Activated naive CD4-positive, alpha-beta T cell treated with anti-CD3 and anti-CD28 coated beads for 36 hours (primary cell): Measurements from ENCODE around the gene DPH1. TPM values are rescaled to one million over a fixed set of nuclear protein-coding genes. Genes with fewer than 3 reads are reported as not detected.

Source experiments
- CTCF ChIA-PET: fragments of 350-600 bp; sonication (Branson Sonifier 250); formaldehyde crosslinking; loops from one replicate; lab custom pipeline; 2021; ENCODE audit warnings: antibody characterized with exemption; lab: Charles Lee
- DNase-seq: peaks from one replicate; pipeline ENCODE4 v3.0.0-alpha.2; 2020
- H3K27ac Mint-ChIP-seq: one replicate; pipeline ENCODE4 v1.8.0; 2021; ENCODE audit warnings: mild to moderate bottlenecking, mixed read lengths
- H3K27me3 Mint-ChIP-seq: one replicate; pipeline ENCODE4 v1.8.0; 2021; ENCODE audit warnings: low read depth, mixed read lengths
- H3K36me3 Mint-ChIP-seq: one replicate; pipeline ENCODE4 v1.8.0; 2021; ENCODE audit warnings: low read depth, mixed read lengths
- H3K4me1 Mint-ChIP-seq: one replicate; pipeline ENCODE4 v1.8.0; 2021; ENCODE audit warnings: low read depth, mixed read lengths
- H3K4me3 Mint-ChIP-seq: one replicate; pipeline ENCODE4 v1.8.0; 2021; ENCODE audit warnings: mild to moderate bottlenecking, moderate library complexity, mixed read lengths
- H3K9me3 Mint-ChIP-seq: one replicate; pipeline ENCODE4 v1.8.0; 2021; ENCODE audit warnings: mixed read lengths
- intact Hi-C: fragments of 100-400 bp; cut with micrococcal nuclease; formaldehyde crosslinking; loops from one replicate; pipeline ENCODE4 v1.15.1; 2023
- total RNA-seq, 2 experiments: library from RNA; stranded (reverse); gene quantifications; one replicate each; pipeline ENCODE4 v1.2.3, GENCODE V29; 2021

DPH1 gene
- total RNA-seq, 2 experiments from 2014 or later, result 31.1 to 34.1 TPM

DNA sequence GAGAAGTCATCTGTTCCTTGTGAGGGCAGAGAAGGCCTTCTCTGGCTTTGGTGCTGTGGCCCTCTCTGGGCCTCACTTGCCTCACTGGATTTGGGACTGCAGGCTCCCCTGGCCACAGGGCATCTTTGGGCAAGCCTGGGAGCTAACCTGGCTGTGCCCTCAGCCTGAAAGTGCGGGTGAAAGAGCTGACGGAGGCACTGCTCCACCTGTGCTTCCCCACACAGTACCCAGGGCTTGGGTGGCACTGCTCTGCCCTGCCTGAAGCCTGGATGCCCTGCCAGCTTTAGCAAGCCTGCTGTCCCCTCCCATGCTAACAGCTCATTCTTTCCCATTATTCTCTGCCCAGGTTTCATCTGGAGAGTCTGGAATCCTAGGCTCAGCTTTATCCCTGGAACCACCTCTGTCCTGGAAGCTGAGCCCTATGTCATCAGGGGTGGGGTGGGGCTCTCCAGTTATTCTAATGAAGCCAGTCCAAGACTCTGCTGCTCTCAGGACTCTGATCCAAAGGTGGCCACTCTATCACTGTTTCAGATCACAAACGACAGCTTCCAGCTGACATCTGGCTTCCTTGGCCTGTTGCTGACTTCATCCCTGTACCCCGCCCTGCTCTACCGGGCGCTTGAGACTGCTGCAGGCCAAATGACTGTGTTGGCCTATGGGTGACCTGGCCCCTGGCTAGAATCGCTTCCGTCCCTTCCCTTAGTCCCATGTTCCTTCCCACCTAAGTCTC, 54.2 kb downstream of the DPH1 start:
- peaks cover 36% of the 10 kb centered on the region for H3K4me1 Mint-ChIP-seq
- no peak for DNase-seq
- H3K27ac Mint-ChIP-seq, result peak overlapping the region; percentile 19
- CTCF ChIA-PET, result interaction anchor here (1.2 kb wide), 1 partner anchor 20 kb away, joined by 3 read pairs; no protein-coding TSS in a partner anchor
- intact Hi-C loops, result no loop called here
- H3K4me3 Mint-ChIP-seq, result no peak overlapping the region
- no peaks in the 10 kb centered on the region for H3K9me3 Mint-ChIP-seq
- no peaks in the 10 kb centered on the region for H3K27me3 Mint-ChIP-seq
- peaks cover 29% of the 10 kb centered on the region for H3K36me3 Mint-ChIP-seq

- Mint-ChIP-seq H3K27me3 (no peaks in the 10 kb centered on the region), H3K9me3 (no peaks in the 10 kb centered on the region), H3K4me3 (no peak overlapping the region), H3K4me1 (peaks cover 44% of the 10 kb centered on the region), H3K36me3 (peaks cover 29% of the 10 kb centered on the region), H3K27ac (peak overlapping the region; percentile 19)
- intact Hi-C loops, result no loop called here
- CTCF ChIA-PET, result interaction anchor here (0.6 to 1.2 kb wide), 3 partner anchors 21 to 145 kb away, joined by 3 to 5 read pairs (median 4); no protein-coding TSS in a partner anchor
- DNase-seq, result no peak
Observed at GRCh38 chr17:2084766-2085647, 55.1 kb downstream of the DPH1 start.

DNA sequence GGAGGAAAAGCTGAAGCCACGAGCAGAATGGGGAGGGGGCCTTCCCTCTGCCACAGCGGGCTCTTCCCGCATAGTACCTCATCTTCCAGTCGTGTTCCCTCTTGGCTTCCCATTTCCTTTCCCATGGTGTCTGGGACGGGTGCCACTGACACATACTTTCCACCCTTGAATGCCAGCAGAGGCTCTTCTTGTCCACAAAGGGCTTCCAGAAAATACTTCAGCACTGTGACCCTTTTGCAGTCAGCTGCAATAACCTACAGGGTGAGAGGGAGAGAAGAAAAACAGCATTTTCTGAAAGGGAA, 55.6 kb downstream of the DPH1 start:
- H3K4me3 Mint-ChIP-seq, result no peak overlapping the region
- H3K36me3 Mint-ChIP-seq, result peaks cover 29% of the 10 kb centered on the region
- DNase-seq, result no peak
- CTCF ChIA-PET, result interaction anchor here (0.6 to 1.2 kb wide), 3 partner anchors 15 to 145 kb away, joined by 4 to 5 read pairs (median 4); no protein-coding TSS in a partner anchor
- H3K27ac Mint-ChIP-seq, result no peak overlapping the region
- H3K27me3 Mint-ChIP-seq, result no peaks in the 10 kb centered on the region
- intact Hi-C loops, result no loop called here
- H3K9me3 Mint-ChIP-seq, result no peaks in the 10 kb centered on the region
- peaks cover 50% of the 10 kb centered on the region for H3K4me1 Mint-ChIP-seq

- Mint-ChIP-seq H3K4me1 (peaks cover 57% of the 10 kb centered on the region), H3K9me3 (no peaks in the 10 kb centered on the region), H3K36me3 (peaks cover 24% of the 10 kb centered on the region), H3K4me3 (no peak overlapping the region), H3K27ac (no peak overlapping the region), H3K27me3 (no peaks in the 10 kb centered on the region)
- intact Hi-C loops, result no loop called here
- peak; percentile 16 for DNase-seq
- CTCF ChIA-PET, result interaction anchor here (0.6 to 1.2 kb wide), 3 partner anchors 16 to 174 kb away, joined by 3 to 4 read pairs (median 4); no protein-coding TSS in a partner anchor
Observed at GRCh38 chr17:2086306-2086705, 56.4 kb downstream of the DPH1 start.

DNA sequence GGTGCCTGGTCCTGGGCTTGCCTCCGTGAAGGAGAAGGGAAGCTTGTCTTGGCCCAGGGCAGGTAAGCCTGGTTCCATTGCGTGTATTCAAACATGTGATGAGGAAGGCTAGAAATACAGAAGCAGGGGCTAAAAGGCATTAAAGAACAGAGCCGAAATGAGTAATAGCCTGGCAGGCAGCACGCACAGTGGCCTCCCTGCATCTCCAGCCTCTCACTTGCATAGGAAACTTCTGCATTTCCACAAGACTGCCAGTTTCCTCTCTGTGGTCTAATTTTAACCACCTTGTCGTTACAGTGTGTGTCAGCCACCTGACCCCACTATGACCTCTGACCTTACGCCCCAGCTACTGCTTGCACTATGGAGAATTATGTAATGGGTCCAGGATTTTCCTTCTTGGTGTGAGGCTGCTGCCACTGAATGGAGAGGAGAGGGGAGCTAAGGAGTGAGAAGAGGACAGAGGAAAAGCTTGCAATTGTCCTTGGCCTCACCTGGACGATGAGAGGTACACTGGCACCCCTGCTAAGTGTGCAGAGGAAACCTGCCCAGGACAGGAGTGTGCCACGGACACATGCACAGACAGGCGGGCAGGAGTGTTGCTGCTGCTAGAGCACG, 57.8 kb downstream of the DPH1 start:
- H3K27ac Mint-ChIP-seq, result no peak overlapping the region
- no peaks in the 10 kb centered on the region for H3K27me3 Mint-ChIP-seq
- H3K9me3 Mint-ChIP-seq, result no peaks in the 10 kb centered on the region
- CTCF ChIA-PET, result interaction anchor here (0.6 to 3.1 kb wide), 7 partner anchors 12 to 166 kb away, joined by 3 to 18 read pairs (median 3); partner anchors contain the start of gene HIC1
- H3K36me3 Mint-ChIP-seq, result peaks cover 18% of the 10 kb centered on the region
- H3K4me1 Mint-ChIP-seq, result peaks cover 60% of the 10 kb centered on the region
- peak; percentile 71 for DNase-seq
- H3K4me3 Mint-ChIP-seq, result no peak overlapping the region
- intact Hi-C loops, result loop anchor here (1.0 to 2.0 kb wide), 2 partner anchors 17 to 135 kb away; no protein-coding TSS in a partner anchor

DNA sequence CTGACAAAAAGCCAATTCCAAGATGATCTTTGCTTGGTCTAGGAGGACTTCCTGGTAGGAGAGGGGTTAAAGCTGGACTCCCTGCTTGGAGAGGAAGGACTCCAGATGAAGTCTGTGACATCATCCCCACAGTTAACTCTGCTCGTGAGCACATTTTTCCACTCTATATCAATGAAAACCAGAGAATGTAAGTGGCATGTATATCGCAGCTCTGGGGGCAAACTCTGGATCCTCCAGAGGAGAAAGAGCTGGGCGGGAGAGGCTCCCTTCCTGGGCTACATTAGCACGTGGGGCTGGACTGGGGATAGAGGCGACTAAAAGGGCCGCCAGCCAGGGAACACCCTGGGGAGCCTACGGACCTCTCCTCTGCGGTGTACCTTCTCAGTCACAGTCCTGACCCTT, 59.1 kb downstream of the DPH1 start:
- no peak for DNase-seq
- no peaks in the 10 kb centered on the region for H3K9me3 Mint-ChIP-seq
- peak overlapping the region; percentile 88 for H3K4me3 Mint-ChIP-seq
- CTCF ChIA-PET, result interaction anchor here (0.6 to 3.4 kb wide), 7 partner anchors 18 to 196 kb away, joined by 3 to 19 read pairs (median 4); partner anchors contain the start of gene HIC1
- H3K27me3 Mint-ChIP-seq, result no peaks in the 10 kb centered on the region
- H3K4me1 Mint-ChIP-seq, result peaks cover 60% of the 10 kb centered on the region
- H3K27ac Mint-ChIP-seq, result peak overlapping the region; percentile 89
- H3K36me3 Mint-ChIP-seq, result peaks cover 14% of the 10 kb centered on the region
- intact Hi-C loops, result loop anchor here (2.0 kb wide), 1 partner anchor 134 kb away; no protein-coding TSS in a partner anchor

GRCh38 chr17:2090210-2090641, 60.3 kb downstream of the DPH1 start:
- Mint-ChIP-seq H3K9me3 (no peaks in the 10 kb centered on the region), H3K4me3 (peak overlapping the region; percentile 88), H3K4me1 (peaks cover 57% of the 10 kb centered on the region), H3K27ac (peak overlapping the region; percentile 89), H3K27me3 (no peaks in the 10 kb centered on the region), H3K36me3 (peaks cover 9% of the 10 kb centered on the region)
- DNase-seq, result peak; percentile 49
- intact Hi-C loops, result no loop called here
- CTCF ChIA-PET, result interaction anchor here (0.5 to 3.4 kb wide), 5 partner anchors 9 to 1618 kb away, joined by 3 to 19 read pairs (median 3); partner anchors contain the start of gene HIC1

DNA sequence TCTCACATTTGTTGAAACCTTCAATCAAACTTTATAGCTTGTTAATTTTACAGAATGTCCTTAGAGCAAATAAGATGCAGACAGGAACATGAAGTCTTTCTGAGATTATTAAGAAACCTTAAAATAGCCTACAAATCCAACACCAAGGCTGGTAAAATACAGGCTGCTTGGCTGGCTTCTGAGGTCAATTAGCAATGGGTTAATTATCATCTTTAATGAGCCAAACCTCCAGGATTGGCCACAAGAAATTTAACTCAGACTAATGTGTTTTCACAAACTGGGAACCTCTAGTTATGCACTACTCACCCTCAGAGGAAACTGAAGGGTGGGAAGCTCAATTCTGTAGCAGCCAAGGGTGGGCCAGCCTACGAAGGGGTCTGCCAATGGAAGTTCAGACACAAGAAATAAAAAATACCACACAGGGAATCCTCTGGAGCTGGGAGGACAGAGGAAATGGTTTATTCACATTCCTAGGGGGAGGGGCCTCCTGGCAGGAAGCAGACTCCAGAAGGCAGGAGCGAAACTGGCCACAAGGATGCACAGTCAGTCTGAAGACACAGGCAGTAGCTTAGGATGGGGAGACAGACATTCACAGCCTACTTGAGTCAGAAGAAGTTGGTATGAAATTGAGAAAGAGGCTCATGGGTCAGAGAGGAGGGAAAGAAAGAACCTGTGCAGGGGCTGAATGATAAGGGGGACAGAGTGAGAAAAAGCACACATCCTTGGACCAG, 61.0 kb downstream of the DPH1 start:
- Mint-ChIP-seq H3K27ac (peak overlapping the region; percentile 57), H3K4me3 (no peak overlapping the region), H3K36me3 (peaks cover 9% of the 10 kb centered on the region), H3K9me3 (no peaks in the 10 kb centered on the region), H3K4me1 (peaks cover 55% of the 10 kb centered on the region), H3K27me3 (no peaks in the 10 kb centered on the region)
- intact Hi-C loops, result no loop called here
- CTCF ChIA-PET, result interaction anchor here (1.1 to 3.4 kb wide), 4 partner anchors 9 to 154 kb away, joined by 3 to 19 read pairs (median 8); partner anchors contain the start of gene HIC1
- no peak for DNase-seq

DNA sequence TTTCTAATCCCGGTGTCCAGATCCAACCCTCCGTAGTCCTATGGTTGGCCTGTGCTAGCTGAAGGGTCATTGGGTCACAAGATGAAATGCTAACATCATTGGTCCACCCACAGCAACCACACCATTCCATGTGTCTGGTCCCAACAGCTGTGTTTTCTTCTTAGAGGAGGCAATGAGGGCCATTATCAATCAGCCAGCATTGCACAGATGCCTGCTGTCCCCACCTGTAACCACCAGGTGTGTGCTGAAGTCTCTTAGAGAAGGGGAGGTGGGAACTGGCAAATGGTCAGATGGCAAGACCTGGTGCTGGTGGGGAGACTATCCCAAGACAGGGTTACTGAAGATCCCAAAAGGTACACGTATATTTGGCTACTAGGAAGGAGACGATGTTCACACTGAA, 62.3 kb downstream of the DPH1 start:
- no peak overlapping the region for H3K27ac Mint-ChIP-seq
- no peaks in the 10 kb centered on the region for H3K27me3 Mint-ChIP-seq
- H3K36me3 Mint-ChIP-seq, result peaks cover 5% of the 10 kb centered on the region
- H3K4me1 Mint-ChIP-seq, result peaks cover 43% of the 10 kb centered on the region
- CTCF ChIA-PET, result interaction anchor here (1.5 kb wide), 1 partner anchor 132 kb away, joined by 3 read pairs; no protein-coding TSS in a partner anchor
- intact Hi-C loops, result no loop called here
- no peak for DNase-seq
- H3K4me3 Mint-ChIP-seq, result no peak overlapping the region
- no peaks in the 10 kb centered on the region for H3K9me3 Mint-ChIP-seq

DNA sequence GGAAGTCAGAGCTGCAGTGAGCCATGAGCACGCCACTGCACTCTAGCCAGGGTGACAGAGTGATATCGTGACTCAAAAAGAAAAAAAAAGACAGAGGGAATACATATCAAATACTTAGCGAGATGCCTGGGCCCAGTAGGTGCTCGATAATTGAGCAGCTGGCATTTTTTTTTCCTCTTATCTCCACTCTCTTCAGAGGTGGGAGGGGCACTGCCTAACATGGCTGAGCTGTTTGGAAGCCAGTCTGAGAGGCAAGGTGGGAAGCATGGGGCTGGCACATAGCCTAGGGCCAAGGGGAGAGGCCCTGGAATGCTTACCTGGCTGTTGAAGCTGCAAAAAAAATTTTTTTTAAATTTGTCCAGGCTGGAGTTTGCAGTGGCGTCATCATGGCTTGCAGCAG, 63.4 kb downstream of the DPH1 start:
- no peak overlapping the region for H3K27ac Mint-ChIP-seq
- intact Hi-C loops, result no loop called here
- H3K4me1 Mint-ChIP-seq, result peaks cover 33% of the 10 kb centered on the region
- H3K4me3 Mint-ChIP-seq, result no peak overlapping the region
- CTCF ChIA-PET, result interaction anchor here (0.5 to 1.1 kb wide), 3 partner anchors 39 to 188 kb away, joined by 3 to 8 read pairs (median 4); partner anchors contain the start of gene HIC1
- no peaks in the 10 kb centered on the region for H3K27me3 Mint-ChIP-seq
- DNase-seq, result no peak
- H3K9me3 Mint-ChIP-seq, result no peaks in the 10 kb centered on the region
- peaks cover 2% of the 10 kb centered on the region for H3K36me3 Mint-ChIP-seq
